ENCODE data around the gene ONECUT2.
A peak's percentile ranks its signal among the peaks of the same experiment; 100 is the strongest.

DNA sequence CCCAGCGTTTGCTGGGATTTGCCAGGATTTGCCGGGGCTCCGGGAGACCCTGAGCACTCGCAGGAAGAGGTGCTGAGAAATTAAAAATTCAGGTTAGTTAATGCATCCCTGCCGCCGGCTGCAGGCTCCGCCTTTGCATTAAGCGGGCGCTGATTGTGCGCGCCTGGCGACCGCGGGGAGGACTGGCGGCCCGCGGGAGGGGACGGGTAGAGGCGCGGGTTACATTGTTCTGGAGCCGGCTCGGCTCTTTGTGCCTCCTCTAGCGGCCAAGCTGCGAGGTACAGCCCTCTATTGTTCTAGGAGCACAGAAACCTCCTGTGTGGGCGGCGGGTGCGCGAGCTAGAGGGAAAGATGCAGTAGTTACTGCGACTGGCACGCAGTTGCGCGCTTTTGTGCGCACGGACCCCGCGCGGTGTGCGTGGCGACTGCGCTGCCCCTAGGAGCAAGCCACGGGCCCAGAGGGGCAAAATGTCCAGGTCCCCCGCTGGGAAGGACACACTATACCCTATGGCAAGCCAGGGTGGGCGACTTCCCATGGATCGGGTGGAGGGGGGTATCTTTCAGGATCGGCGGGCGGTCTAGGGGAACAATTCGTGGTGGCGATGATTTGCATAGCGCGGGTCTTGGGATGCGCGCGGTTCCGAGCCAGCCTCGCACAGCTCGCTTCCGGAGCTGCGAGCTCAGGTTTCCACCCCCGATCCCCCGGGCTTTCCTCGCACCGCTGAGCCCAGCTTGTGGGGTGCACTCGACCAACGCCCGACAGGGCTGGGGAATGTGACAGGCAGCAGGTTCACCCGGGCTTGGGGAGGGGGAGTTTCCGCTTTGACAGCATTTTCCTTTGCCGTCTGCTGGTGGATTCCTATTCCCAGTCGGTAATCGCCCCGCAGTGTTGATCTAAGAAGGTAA lies 2.8 kb downstream of the ONECUT2 start:
- TF ChIP-seq CTCF (IDR thresholded peaks at IDR 0.05) (peak in 4 of 6 experiments; percentile 25 to 59 (median 31)), POLR2A (IDR thresholded peaks at IDR 0.05) (no peak)

Measured in esophagus squamous epithelium (tissue), 4 donors.